Measurements from ENCODE around the gene PODXL2.

Gene PODXL2

DNA sequence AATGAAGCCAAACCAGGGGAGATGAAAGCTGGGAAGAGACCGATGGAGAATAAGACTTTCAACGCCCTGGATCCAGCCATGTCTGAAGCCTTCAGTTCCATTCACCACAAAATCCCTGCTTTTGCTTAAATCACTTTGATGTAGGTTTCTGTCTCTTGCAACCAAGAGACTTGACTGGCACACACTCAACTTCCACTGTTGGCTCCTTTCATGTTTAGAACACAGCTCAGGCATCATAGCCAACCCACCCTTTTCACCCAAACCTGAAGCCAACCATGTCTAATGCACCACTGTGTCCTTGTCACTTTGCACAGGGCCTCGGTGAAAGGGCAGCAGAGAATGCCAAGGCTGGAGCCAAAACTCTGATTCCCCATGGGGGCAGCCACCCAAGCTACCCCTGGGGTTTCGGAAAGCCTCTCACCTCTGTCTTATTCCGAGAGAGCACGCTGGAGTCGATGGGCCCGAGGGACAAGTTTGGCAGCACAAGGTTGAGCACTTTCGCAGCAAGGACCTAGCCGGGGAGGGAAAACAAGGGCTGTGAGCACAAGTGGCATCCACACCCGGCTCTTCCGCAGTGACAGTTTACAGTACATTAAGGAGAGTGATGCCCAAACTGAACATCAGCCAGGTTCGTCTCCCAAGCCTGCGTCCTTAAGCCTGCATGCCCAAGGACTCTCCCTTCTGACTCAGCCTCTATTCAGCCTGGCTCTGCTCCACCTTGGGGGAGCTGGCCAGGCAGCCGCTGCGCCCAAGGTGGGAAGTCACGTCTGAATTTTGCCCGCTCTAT is 81.4 kb downstream of the PODXL2 start:
- H3K9ac ChIP-seq (ENCODE audit: low read length) = no peak overlapping the region

GRCh38 chr3:127711021-127711695 is 82.2 kb downstream of the PODXL2 start:
- H3K27me3 ChIP-seq (ENCODE audit: control insufficient read depth, insufficient read depth, low read length) = no peaks in the 10 kb centered on the region
- H3K9ac ChIP-seq (ENCODE audit: low read length) = no peak overlapping the region
- H3K36me3 ChIP-seq (ENCODE audit: control insufficient read depth, insufficient read depth, low read length) = no peaks in the 10 kb centered on the region
- H3K27ac ChIP-seq (ENCODE audit: low read depth, low read length) = peak overlapping the region; percentile 41
- peaks cover 32% of the 10 kb centered on the region for H3K4me1 ChIP-seq (ENCODE audit: control insufficient read depth, insufficient read depth, low read length)
- no peak overlapping the region for H3K4me3 ChIP-seq (ENCODE audit: low read length)

More for the DNA sequence above, 81.4 kb downstream of the PODXL2 start:
- no peaks in the 10 kb centered on the region for H3K27me3 ChIP-seq (ENCODE audit: control insufficient read depth, insufficient read depth, low read length)
- peak overlapping the region; percentile 41 for H3K27ac ChIP-seq (ENCODE audit: low read depth, low read length)
- no peaks in the 10 kb centered on the region for H3K36me3 ChIP-seq (ENCODE audit: control insufficient read depth, insufficient read depth, low read length)
- peaks cover 32% of the 10 kb centered on the region for H3K4me1 ChIP-seq (ENCODE audit: control insufficient read depth, insufficient read depth, low read length)
- no peak overlapping the region for H3K4me3 ChIP-seq (ENCODE audit: low read length)

DNA sequence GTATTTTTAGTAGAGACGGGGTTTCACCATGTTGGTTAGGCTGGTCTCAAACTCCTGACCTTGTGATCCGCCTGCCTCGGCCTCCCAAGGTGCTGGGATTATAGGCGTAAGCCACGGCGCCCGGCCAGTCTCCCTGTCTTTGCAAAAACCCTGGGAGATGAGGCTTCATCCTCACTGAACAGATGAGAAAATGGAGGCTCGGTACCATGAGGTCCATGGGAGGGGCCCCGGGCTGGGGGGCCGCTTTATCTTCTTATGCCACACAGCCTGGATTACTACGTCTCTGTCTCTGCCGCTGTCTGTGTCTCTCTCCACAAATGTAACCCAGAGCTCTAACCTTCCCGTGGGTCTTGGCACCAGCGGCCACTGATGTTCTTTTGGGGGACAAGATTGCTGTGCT is 82.9 kb downstream of the PODXL2 start:
- no peak overlapping the region for H3K27ac ChIP-seq (ENCODE audit: low read depth, low read length)

DNA sequence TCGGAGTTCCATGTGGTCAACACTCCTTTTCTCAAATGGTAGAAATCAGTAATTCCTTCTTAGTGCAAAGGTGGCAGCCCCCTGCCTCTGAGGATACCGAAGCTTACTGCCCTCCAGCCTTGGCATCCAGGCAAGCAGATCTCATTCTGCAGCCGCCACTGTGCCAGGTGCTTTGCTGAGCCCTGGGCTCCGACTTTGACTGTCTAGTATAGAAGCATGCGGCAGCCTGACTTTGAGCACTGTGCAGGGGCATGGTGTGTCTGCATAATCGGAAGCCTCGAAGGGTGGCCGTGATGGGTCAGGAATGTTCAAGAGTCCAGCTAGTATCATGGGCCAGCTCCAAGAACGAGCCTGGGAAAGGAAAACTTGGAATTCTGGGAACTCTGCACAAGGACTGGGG is 83.5 kb downstream of the PODXL2 start:
- peaks cover 26% of the 10 kb centered on the region for H3K4me1 ChIP-seq (ENCODE audit: control insufficient read depth, insufficient read depth, low read length)
- no peak overlapping the region for H3K9ac ChIP-seq (ENCODE audit: low read length)
- no peak overlapping the region for H3K4me3 ChIP-seq (ENCODE audit: low read length)
- H3K36me3 ChIP-seq (ENCODE audit: control insufficient read depth, insufficient read depth, low read length) = no peaks in the 10 kb centered on the region
- no peaks in the 10 kb centered on the region for H3K27me3 ChIP-seq (ENCODE audit: control insufficient read depth, insufficient read depth, low read length)
- H3K27ac ChIP-seq (ENCODE audit: low read depth, low read length) = no peak overlapping the region

More for the DNA sequence above, 82.9 kb downstream of the PODXL2 start:
- Histone ChIP-seq H3K36me3 (ENCODE audit: control insufficient read depth, insufficient read depth, low read length) (no peaks in the 10 kb centered on the region), H3K9ac (ENCODE audit: low read length) (no peak overlapping the region), H3K27me3 (ENCODE audit: control insufficient read depth, insufficient read depth, low read length) (no peaks in the 10 kb centered on the region), H3K4me1 (ENCODE audit: control insufficient read depth, insufficient read depth, low read length) (peaks cover 31% of the 10 kb centered on the region), H3K4me3 (ENCODE audit: low read length) (no peak overlapping the region)

DNA sequence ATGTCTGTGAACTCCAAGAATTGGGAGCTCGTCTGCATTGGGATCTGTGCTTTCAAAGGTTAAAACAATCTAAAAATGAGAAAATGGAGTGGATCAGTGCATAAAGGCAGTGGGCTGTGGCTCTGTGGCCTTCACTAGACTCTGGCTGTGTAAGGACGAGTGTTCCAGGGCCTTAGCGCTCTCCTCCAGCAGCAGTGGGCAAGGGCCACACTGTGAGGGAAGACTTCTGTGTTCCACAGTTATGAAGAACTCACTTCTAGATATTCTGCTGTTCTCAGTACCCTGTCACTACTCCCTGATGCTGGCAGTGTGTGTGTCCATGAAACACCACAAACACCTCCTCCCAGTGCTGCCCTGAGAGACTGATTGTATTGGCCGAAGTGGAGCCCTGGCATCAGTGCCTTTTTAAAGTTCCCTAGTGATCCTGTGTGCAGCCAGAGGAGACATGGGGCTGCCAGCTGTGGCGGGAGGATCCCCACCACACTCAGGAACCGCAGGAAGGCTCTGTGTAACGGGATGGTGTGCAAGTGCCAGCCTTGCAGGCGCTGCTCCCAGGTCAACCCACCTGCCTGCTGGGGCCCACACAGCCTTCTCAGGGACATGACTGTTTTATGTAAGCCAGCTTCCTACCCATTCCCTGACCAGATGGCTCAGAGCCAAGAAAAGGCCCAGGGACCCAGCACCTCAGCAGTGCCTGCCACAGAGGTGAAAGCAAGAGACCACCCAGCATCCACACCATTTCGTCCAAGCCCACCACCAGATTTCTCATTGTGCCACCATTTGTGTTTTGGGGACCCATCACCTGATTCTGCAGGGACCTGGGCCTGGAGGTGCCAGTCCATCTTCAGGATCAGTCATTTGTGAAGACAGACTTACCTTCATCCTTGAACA is 84.1 kb downstream of the PODXL2 start:
- no peak overlapping the region for H3K9ac ChIP-seq (ENCODE audit: low read length)
- no peak overlapping the region for H3K4me3 ChIP-seq (ENCODE audit: low read length)
- no peaks in the 10 kb centered on the region for H3K36me3 ChIP-seq (ENCODE audit: control insufficient read depth, insufficient read depth, low read length)
- H3K27me3 ChIP-seq (ENCODE audit: control insufficient read depth, insufficient read depth, low read length) = no peaks in the 10 kb centered on the region
- H3K4me1 ChIP-seq (ENCODE audit: control insufficient read depth, insufficient read depth, low read length) = peaks cover 22% of the 10 kb centered on the region
- no peak overlapping the region for H3K27ac ChIP-seq (ENCODE audit: low read depth, low read length)

DNA sequence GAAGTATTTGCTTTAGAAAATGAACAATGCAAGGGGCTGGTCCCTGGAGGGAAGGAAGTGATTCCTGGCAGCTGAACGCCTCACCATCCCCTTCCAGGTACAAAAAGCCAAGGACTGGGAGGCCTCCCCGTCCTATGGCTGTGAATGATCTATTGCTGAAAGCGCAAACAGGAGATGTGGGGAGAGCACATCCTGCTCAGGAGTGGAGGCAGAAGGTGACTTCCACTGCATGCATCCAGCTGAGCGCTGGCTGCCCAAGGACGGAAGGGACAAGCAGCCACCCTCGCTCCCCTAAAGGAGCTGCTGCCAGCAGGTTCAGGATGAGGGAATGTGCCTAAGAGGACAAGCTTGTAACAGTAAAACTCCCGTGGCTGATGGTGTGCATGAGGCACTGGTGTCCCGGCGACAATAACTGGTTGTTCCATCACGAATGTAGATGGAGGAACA is 85.2 kb downstream of the PODXL2 start:
- no peak overlapping the region for H3K27ac ChIP-seq (ENCODE audit: low read depth, low read length)
- no peak overlapping the region for H3K4me3 ChIP-seq (ENCODE audit: low read length)
- H3K27me3 ChIP-seq (ENCODE audit: control insufficient read depth, insufficient read depth, low read length) = no peaks in the 10 kb centered on the region
- no peaks in the 10 kb centered on the region for H3K36me3 ChIP-seq (ENCODE audit: control insufficient read depth, insufficient read depth, low read length)
- peaks cover 25% of the 10 kb centered on the region for H3K4me1 ChIP-seq (ENCODE audit: control insufficient read depth, insufficient read depth, low read length)
- no peak overlapping the region for H3K9ac ChIP-seq (ENCODE audit: low read length)

- Histone ChIP-seq H3K27ac (ENCODE audit: low read depth, low read length) (no peak overlapping the region), H3K4me1 (ENCODE audit: control insufficient read depth, insufficient read depth, low read length) (peaks cover 20% of the 10 kb centered on the region), H3K36me3 (ENCODE audit: control insufficient read depth, insufficient read depth, low read length) (no peaks in the 10 kb centered on the region), H3K4me3 (ENCODE audit: low read length) (no peak overlapping the region), H3K27me3 (ENCODE audit: control insufficient read depth, insufficient read depth, low read length) (no peaks in the 10 kb centered on the region), H3K9ac (ENCODE audit: low read length) (no peak overlapping the region)
These were observed 85.9 kb downstream of the PODXL2 start for GRCh38 chr3:127714866-127715265.

DNA sequence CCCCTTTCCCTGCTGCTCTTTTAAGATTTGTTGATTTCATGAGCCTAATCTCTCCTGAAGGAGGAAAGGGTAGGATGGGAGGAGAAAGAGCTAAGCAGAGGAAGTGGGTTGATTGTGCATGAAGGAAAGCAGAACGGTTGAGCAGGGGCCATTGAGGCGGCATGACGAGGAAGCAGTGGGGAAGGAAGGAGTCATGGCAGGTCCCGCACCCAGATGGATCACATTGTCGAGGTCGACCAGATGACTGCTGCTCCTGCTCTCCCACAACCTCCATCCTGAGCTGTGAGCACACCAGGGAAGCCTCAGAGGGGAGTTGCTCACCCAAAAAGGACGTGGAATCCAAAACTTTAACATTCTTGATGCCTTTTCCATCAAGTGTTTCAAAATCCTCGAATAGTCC is 86.5 kb downstream of the PODXL2 start:
- peaks cover 13% of the 10 kb centered on the region for H3K4me1 ChIP-seq (ENCODE audit: control insufficient read depth, insufficient read depth, low read length)
- no peak overlapping the region for H3K4me3 ChIP-seq (ENCODE audit: low read length)
- H3K27me3 ChIP-seq (ENCODE audit: control insufficient read depth, insufficient read depth, low read length) = no peaks in the 10 kb centered on the region
- no peak overlapping the region for H3K27ac ChIP-seq (ENCODE audit: low read depth, low read length)
- H3K36me3 ChIP-seq (ENCODE audit: control insufficient read depth, insufficient read depth, low read length) = peaks cover 4% of the 10 kb centered on the region
- no peak overlapping the region for H3K9ac ChIP-seq (ENCODE audit: low read length)

- no peaks in the 10 kb centered on the region for H3K27me3 ChIP-seq (ENCODE audit: control insufficient read depth, insufficient read depth, low read length)
- peaks cover 4% of the 10 kb centered on the region for H3K36me3 ChIP-seq (ENCODE audit: control insufficient read depth, insufficient read depth, low read length)
- no peak overlapping the region for H3K4me3 ChIP-seq (ENCODE audit: low read length)
- peaks cover 18% of the 10 kb centered on the region for H3K4me1 ChIP-seq (ENCODE audit: control insufficient read depth, insufficient read depth, low read length)
- H3K27ac ChIP-seq (ENCODE audit: low read depth, low read length) = no peak overlapping the region
- H3K9ac ChIP-seq (ENCODE audit: low read length) = no peak overlapping the region
These were observed 87.4 kb downstream of the PODXL2 start for GRCh38 chr3:127716384-127716783.

DNA sequence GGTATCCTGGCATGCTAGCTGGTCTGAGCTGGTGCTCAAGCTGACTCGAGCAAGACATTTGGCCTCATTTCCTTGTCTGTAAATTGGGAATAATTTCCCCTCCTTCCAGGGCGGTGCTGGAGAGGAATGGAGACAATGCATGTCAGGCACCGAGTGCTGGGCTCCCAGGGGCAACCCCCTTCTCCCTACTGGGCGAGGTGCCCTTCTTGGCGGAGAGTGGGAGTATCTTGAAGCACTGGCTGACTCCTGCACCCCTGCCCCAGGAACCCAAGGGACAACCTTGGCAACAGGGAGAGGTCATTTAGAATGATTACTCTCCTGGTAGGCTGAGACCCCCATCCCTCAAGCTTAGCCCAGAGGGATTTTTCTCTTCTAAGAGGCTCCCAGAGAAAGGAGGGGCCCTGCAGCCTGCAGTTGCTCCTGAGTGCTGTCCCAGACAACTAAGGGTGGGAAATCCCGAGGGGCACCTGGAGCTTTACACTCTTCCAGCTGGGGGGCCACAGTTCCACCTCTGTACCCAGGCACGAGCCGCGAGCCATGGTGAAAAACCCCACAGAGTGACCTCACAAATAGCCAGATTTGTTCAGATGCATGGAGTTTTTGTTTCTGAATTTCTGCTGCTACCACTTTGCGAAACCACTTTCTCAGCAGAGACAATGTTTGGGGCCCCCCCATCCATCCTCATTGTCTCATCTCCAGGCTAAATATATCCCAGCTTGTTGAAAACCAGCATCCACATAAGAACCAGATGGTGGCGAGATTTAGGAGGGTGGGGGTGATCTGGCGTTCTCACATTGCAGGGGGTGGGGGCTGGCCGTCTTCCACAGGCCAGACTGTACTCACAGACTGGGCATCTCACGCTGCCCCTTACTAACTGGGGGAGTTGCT is 88.6 kb downstream of the PODXL2 start:
- peaks cover 4% of the 10 kb centered on the region for H3K36me3 ChIP-seq (ENCODE audit: control insufficient read depth, insufficient read depth, low read length)
- H3K27me3 ChIP-seq (ENCODE audit: control insufficient read depth, insufficient read depth, low read length) = no peaks in the 10 kb centered on the region
- no peak overlapping the region for H3K27ac ChIP-seq (ENCODE audit: low read depth, low read length)
- peaks cover 28% of the 10 kb centered on the region for H3K4me1 ChIP-seq (ENCODE audit: control insufficient read depth, insufficient read depth, low read length)
- no peak overlapping the region for H3K4me3 ChIP-seq (ENCODE audit: low read length)
- no peak overlapping the region for H3K9ac ChIP-seq (ENCODE audit: low read length)

DNA sequence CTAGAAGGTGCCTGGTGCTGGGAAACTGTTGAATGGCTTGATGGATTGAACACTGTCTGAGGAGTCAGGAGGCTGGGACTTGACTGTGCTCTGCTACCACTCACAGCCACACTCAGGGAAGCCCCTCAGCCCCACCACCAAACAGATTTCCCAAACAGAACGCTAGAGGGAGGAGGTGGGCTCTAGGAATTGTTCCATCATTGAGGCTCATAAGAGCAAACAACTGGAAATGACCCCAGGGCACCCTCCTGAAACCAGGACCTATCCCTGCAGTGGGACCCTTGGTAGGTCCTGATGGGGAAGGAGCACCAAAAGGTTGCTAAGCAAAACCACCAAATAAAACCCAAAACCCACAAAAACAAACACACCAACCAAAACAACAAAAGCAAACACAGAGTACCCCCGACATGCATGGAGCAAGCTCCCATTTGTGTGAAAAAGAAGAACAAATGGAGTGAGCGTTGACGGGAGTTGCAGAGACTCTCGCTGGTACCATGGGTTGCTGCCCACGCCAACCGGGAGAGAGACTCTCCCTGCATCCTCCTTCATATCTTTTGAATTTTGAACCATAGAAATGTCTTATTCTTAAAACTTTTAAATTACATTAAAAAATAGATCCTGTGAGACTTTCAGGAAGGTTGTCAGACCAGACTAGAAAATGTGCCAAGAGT is 89.4 kb downstream of the PODXL2 start:
- H3K9ac ChIP-seq (ENCODE audit: low read length) = no peak overlapping the region
- no peak overlapping the region for H3K27ac ChIP-seq (ENCODE audit: low read depth, low read length)
- peaks cover 4% of the 10 kb centered on the region for H3K36me3 ChIP-seq (ENCODE audit: control insufficient read depth, insufficient read depth, low read length)
- no peak overlapping the region for H3K4me3 ChIP-seq (ENCODE audit: low read length)
- H3K4me1 ChIP-seq (ENCODE audit: control insufficient read depth, insufficient read depth, low read length) = peaks cover 35% of the 10 kb centered on the region
- no peaks in the 10 kb centered on the region for H3K27me3 ChIP-seq (ENCODE audit: control insufficient read depth, insufficient read depth, low read length)

All from rectal smooth muscle tissue (tissue), 1 donor.